Tibial nerve (tissue), 4 donors: ENCODE data around the gene EMX1.

Source experiments
- EP300 ChIP-seq, 2 donors: sonication (generic); formaldehyde crosslinking; IDR thresholded peaks; one replicate each; pipeline ENCODE4 v1.6.1; 2017; ENCODE audit warnings: antibody characterized with exemption in 2 of 2, mild to moderate bottlenecking in 1 of 2
- POLR2A ChIP-seq, 2 donors: fragments of 450-650 bp; IDR thresholded peaks; one replicate each; pipeline ENCODE4 v1.6.1; 2017; ENCODE audit warnings: antibody characterized with exemption in 2 of 2, mild to moderate bottlenecking in 2 of 2, moderate library complexity in 2 of 2
- TF ChIP-seq, protein P1 (sequence below), 5 experiments: fragments of 200-600 bp in 3 of 5; fragments of 450-650 bp in 2 of 5; sonication (generic) in 3 of 5; IDR thresholded peaks; one replicate each; pipeline ENCODE4 v1.5.1; 2016 to 2019; ENCODE audit warnings: antibody characterized with exemption in 5 of 5, mild to moderate bottlenecking in 3 of 5, moderate library complexity in 2 of 5

DNA sequence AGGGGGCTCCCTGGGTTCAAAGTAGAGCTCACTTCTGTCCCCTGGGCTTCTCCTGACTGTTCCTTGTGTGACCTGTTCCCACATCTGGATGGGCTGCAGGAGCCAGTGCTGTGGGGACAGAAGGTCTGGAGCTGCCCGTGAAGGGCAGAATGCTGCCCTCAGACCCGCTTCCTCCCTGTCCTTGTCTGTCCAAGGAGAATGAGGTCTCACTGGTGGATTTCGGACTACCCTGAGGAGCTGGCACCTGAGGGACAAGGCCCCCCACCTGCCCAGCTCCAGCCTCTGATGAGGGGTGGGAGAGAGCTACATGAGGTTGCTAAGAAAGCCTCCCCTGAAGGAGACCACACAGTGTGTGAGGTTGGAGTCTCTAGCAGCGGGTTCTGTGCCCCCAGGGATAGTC, 15.5 kb downstream of the EMX1 start:
- no peak for TF ChIP-seq EP300 (IDR thresholded peaks at IDR 0.05)
- TF ChIP-seq, protein P1, sequence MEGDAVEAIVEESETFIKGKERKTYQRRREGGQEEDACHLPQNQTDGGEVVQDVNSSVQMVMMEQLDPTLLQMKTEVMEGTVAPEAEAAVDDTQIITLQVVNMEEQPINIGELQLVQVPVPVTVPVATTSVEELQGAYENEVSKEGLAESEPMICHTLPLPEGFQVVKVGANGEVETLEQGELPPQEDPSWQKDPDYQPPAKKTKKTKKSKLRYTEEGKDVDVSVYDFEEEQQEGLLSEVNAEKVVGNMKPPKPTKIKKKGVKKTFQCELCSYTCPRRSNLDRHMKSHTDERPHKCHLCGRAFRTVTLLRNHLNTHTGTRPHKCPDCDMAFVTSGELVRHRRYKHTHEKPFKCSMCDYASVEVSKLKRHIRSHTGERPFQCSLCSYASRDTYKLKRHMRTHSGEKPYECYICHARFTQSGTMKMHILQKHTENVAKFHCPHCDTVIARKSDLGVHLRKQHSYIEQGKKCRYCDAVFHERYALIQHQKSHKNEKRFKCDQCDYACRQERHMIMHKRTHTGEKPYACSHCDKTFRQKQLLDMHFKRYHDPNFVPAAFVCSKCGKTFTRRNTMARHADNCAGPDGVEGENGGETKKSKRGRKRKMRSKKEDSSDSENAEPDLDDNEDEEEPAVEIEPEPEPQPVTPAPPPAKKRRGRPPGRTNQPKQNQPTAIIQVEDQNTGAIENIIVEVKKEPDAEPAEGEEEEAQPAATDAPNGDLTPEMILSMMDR (IDR thresholded peaks at IDR 0.05), result no peak
- TF ChIP-seq POLR2A (IDR thresholded peaks at IDR 0.05), result no peak
